PC-3 (cell line): ENCODE data around the gene PRRC1. TPM values are rescaled to one million over a fixed set of nuclear protein-coding genes. Genes with fewer than 3 reads are reported as not detected.

Experiments
- ATAC-seq: fragments of 200-7000 bp; cut with Tn5 transposase; 2 replicates; pipeline ENCODE4 v1.9.1; 2020; ENCODE audit warnings: mild to moderate bottlenecking, moderate library complexity
- BruUV-seq: library from RNA; stranded (reverse); fragments of 400-500 nt; replicated peaks from 2 replicates; lab custom pipeline; 2021; lab: Mats Ljungman, UMichigan
- CTCF ChIA-PET: fragments of 300-600 bp; sonication (Branson Sonifier 250); formaldehyde crosslinking; loops from one replicate; lab custom pipeline; 2022; ENCODE audit warnings: antibody characterized with exemption; lab: Charles Lee
- POLR2A ChIA-PET: fragments of 300-600 bp; sonication (Branson Sonifier 250); formaldehyde crosslinking; loops from one replicate; lab custom pipeline; 2022; ENCODE audit warnings: antibody characterized with exemption; ENCODE audit not compliant: unreplicated experiment; lab: Charles Lee
- DNase-seq: peaks from one replicate; pipeline ENCODE4 v3.0.0-alpha.2; 2015
- H2AFZ ChIP-seq: fragments of 300-600 bp; sonication (generic); 2 replicates; pipeline ENCODE4 v1.6.0; 2016; ENCODE audit warnings: antibody characterized with exemption, low read length
- H3F3A ChIP-seq: fragments of 300-600 bp; sonication (generic); one replicate; pipeline ENCODE4 v1.6.0; 2017; ENCODE audit warnings: antibody characterized with exemption, low read length, control low read depth, mild to moderate bottlenecking; ENCODE audit not compliant: unreplicated experiment
- H3K27ac ChIP-seq: fragments of 300-600 bp; sonication (generic); 2 replicates; pipeline ENCODE4 v1.5.1; 2016; ENCODE audit warnings: mild to moderate bottlenecking, low read length
- H3K27me3 ChIP-seq: fragments of 300-600 bp; sonication (generic); 2 replicates; pipeline ENCODE4 v1.6.1; 2016; ENCODE audit warnings: low read length, mixed read lengths
- H3K36me3 ChIP-seq: fragments of 300-600 bp; sonication (generic); 2 replicates; pipeline ENCODE4 v1.6.1; 2016; ENCODE audit warnings: low read depth, mixed run types, low read length, mixed read lengths
- H3K4me1 ChIP-seq: fragments of 300-600 bp; sonication (generic); 2 replicates; pipeline ENCODE4 v1.5.1; 2016; ENCODE audit warnings: low read length; ENCODE audit not compliant: insufficient read depth
- H3K4me2 ChIP-seq: fragments of 300-600 bp; sonication (generic); 2 replicates; pipeline ENCODE4 v1.6.0; 2016; ENCODE audit warnings: low read length
- H3K4me3 ChIP-seq: fragments of 300-600 bp; sonication (generic); 2 replicates; pipeline ENCODE4 v1.5.1; 2016; ENCODE audit warnings: mild to moderate bottlenecking, low read length, mixed read lengths
- H3K79me2 ChIP-seq: fragments of 300-600 bp; sonication (generic); 2 replicates; pipeline ENCODE4 v1.6.1; 2017; ENCODE audit warnings: low read length, mixed read lengths
- H3K9ac ChIP-seq: fragments of 300-600 bp; sonication (generic); 2 replicates; pipeline ENCODE4 v1.6.0; 2016; ENCODE audit warnings: mild to moderate bottlenecking, low read length
- H3K9me2 ChIP-seq: fragments of 300-600 bp; sonication (generic); replicated peaks from 2 replicates; pipeline ENCODE4 v1.6.1; 2016; ENCODE audit warnings: mixed run types, low read length, mixed read lengths
- H3K9me3 ChIP-seq: fragments of 300-600 bp; sonication (generic); 2 replicates; pipeline ENCODE4 v1.6.1; 2016; ENCODE audit warnings: low read length, mixed read lengths
- H4K20me1 ChIP-seq: fragments of 300-600 bp; sonication (generic); 2 replicates; pipeline ENCODE4 v1.6.1; 2016; ENCODE audit warnings: low read length, mixed read lengths
- CTCF ChIP-seq: fragments of 300-600 bp; sonication (generic); conservative IDR thresholded peaks from 2 replicates; pipeline ENCODE4 v1.5.1; 2017; ENCODE audit warnings: antibody characterized with exemption, low read depth, mild to moderate bottlenecking, low read length
- EZH2 ChIP-seq: fragments of 300-600 bp; sonication (generic); IDR thresholded peaks from one replicate; pipeline ENCODE4 v1.6.1; 2017; ENCODE audit warnings: antibody characterized with exemption, mild to moderate bottlenecking, low read length; ENCODE audit not compliant: unreplicated experiment
- EZH2phosphoT487 ChIP-seq: fragments of 300-600 bp; sonication (generic); IDR thresholded peaks from 2 replicates; pipeline ENCODE4 v1.6.1; 2018; ENCODE audit warnings: mild to moderate bottlenecking, antibody characterized with exemption, low read length, borderline replicate concordance
- intact Hi-C: fragments of 100-400 bp; cut with micrococcal nuclease; formaldehyde crosslinking; loops from 2 replicates; pipeline ENCODE4 v1.9.0; 2023
- total RNA-seq: library from RNA; depleted of rRNA; stranded (reverse); fragments of >200 nt; gene quantifications from 2 replicates; pipeline ENCODE4 v1.2.3, GENCODE V29; 2014

Gene PRRC1
- total RNA-seq, 1 experiment from 2014 or later = 56.4 TPM

GRCh38 chr5:127587246-127587917 lies 69.9 kb downstream of the PRRC1 start:
- no peak for DNase-seq
- no peak overlapping the region for H3K27ac ChIP-seq
- no TSS peak for BruUV-seq
- ATAC-seq = no peak
- no peaks in the 10 kb centered on the region for H3F3A ChIP-seq
- no peak overlapping the region for H3K4me3 ChIP-seq
- TF ChIP-seq EZH2 = no peak
- TF ChIP-seq CTCF = no peak
- TF ChIP-seq EZH2phosphoT487 = no peak
- no peak overlapping the region for H3K9ac ChIP-seq
- ChIA-PET POLR2A (no interaction called here), CTCF (no interaction called here)
- H3K9me2 ChIP-seq = no peaks in the 10 kb centered on the region
- no peaks in the 10 kb centered on the region for H3K79me2 ChIP-seq
- intact Hi-C loops = no loop called here
- H3K4me2 ChIP-seq = no peak overlapping the region
- no peaks in the 10 kb centered on the region for H3K36me3 ChIP-seq
- no peaks in the 10 kb centered on the region for H3K27me3 ChIP-seq
- no peaks in the 10 kb centered on the region for H3K4me1 ChIP-seq
- H4K20me1 ChIP-seq = no peaks in the 10 kb centered on the region
- H3K9me3 ChIP-seq = no peaks in the 10 kb centered on the region
- H2AFZ ChIP-seq = no peak overlapping the region

GRCh38 chr5:127588368-127588767 lies 70.9 kb downstream of the PRRC1 start:
- ATAC-seq (no peak), DNase-seq (no peak)
- Histone ChIP-seq H3K4me1 (no peaks in the 10 kb centered on the region), H3K9me2 (no peaks in the 10 kb centered on the region), H3K79me2 (no peaks in the 10 kb centered on the region), H3F3A (no peaks in the 10 kb centered on the region), H4K20me1 (no peaks in the 10 kb centered on the region), H3K36me3 (no peaks in the 10 kb centered on the region), H3K9ac (no peak overlapping the region), H3K27me3 (no peaks in the 10 kb centered on the region), H3K27ac (no peak overlapping the region), H3K4me3 (no peak overlapping the region), H3K4me2 (no peak overlapping the region), H3K9me3 (no peaks in the 10 kb centered on the region), H2AFZ (no peak overlapping the region)
- intact Hi-C loops = no loop called here
- ChIA-PET CTCF (no interaction called here), POLR2A (no interaction called here)
- BruUV-seq = no TSS peak
- TF ChIP-seq EZH2phosphoT487 (no peak), CTCF (no peak), EZH2 (no peak)

- BruUV-seq = no TSS peak
- no peak for TF ChIP-seq EZH2phosphoT487
- TF ChIP-seq CTCF = no peak
- TF ChIP-seq EZH2 = no peak
- Histone ChIP-seq H2AFZ (no peak overlapping the region), H3K27me3 (no peaks in the 10 kb centered on the region; the same call in 1 of the 2 replicates), H3K4me2 (no peak overlapping the region), H3K79me2 (no peaks in the 10 kb centered on the region), H3F3A (no peaks in the 10 kb centered on the region), H3K9me2 (no peaks in the 10 kb centered on the region), H3K9ac (no peak overlapping the region), H3K4me1 (no peaks in the 10 kb centered on the region), H3K4me3 (no peak overlapping the region), H3K9me3 (no peaks in the 10 kb centered on the region), H3K36me3 (no peaks in the 10 kb centered on the region), H3K27ac (no peak overlapping the region), H4K20me1 (no peaks in the 10 kb centered on the region)
- CTCF ChIA-PET = no interaction called here
- intact Hi-C loops = no loop called here
- DNase-seq = no peak
- no peak for ATAC-seq
- POLR2A ChIA-PET = no interaction called here
Observed at GRCh38 chr5:127589309-127590030, 72.0 kb downstream of the PRRC1 start.
